ENCODE data around the gene NME3.

The NME3 gene

GRCh38 chr16:1749152-1750117 lies 21.9 kb downstream of the NME3 start:
- no peak for TF ChIP-seq GATA1 (IDR thresholded peaks at IDR 0.05; ENCODE audit: low read depth, low read length)
- TF ChIP-seq POLR2A (IDR thresholded peaks at IDR 0.05; ENCODE audit: low read length): no peak
- DNase-seq: no peak

GRCh38 chr16:1747934-1748333 lies 23.4 kb downstream of the NME3 start:
- DNase-seq: no peak
- TF ChIP-seq GATA1 (IDR thresholded peaks at IDR 0.05; ENCODE audit: low read depth, low read length) (no peak), POLR2A (IDR thresholded peaks at IDR 0.05; ENCODE audit: low read length) (no peak)

- no peak for DNase-seq
- TF ChIP-seq POLR2A (IDR thresholded peaks at IDR 0.05; ENCODE audit: low read length) (no peak), GATA1 (IDR thresholded peaks at IDR 0.05; ENCODE audit: low read depth, low read length) (no peak)
These were observed 24.6 kb downstream of the NME3 start for GRCh38 chr16:1746693-1747195.

- no peak for TF ChIP-seq POLR2A (IDR thresholded peaks at IDR 0.05; ENCODE audit: low read length)
- TF ChIP-seq GATA1 (IDR thresholded peaks at IDR 0.05; ENCODE audit: low read depth, low read length): no peak
- DNase-seq: no peak
These were observed 25.2 kb downstream of the NME3 start for GRCh38 chr16:1745900-1746692.

- no peak for TF ChIP-seq POLR2A (IDR thresholded peaks at IDR 0.05; ENCODE audit: low read length)
- TF ChIP-seq GATA1 (IDR thresholded peaks at IDR 0.05; ENCODE audit: low read depth, low read length): no peak
- DNase-seq: no peak
These were observed 26.0 kb downstream of the NME3 start for GRCh38 chr16:1745181-1745899.

GRCh38 chr16:1744338-1744840 lies 27.0 kb downstream of the NME3 start:
- TF ChIP-seq POLR2A (IDR thresholded peaks at IDR 0.05; ENCODE audit: low read length): no peak
- no peak for TF ChIP-seq GATA1 (IDR thresholded peaks at IDR 0.05; ENCODE audit: low read depth, low read length)
- DNase-seq: no peak

GRCh38 chr16:1743376-1744337 lies 27.7 kb downstream of the NME3 start:
- TF ChIP-seq GATA1 (IDR thresholded peaks at IDR 0.05; ENCODE audit: low read depth, low read length) (no peak), POLR2A (IDR thresholded peaks at IDR 0.05; ENCODE audit: low read length) (no peak)
- no peak for DNase-seq

- no peak for DNase-seq
- TF ChIP-seq POLR2A (IDR thresholded peaks at IDR 0.05; ENCODE audit: low read length): no peak
- TF ChIP-seq GATA1 (IDR thresholded peaks at IDR 0.05; ENCODE audit: low read depth, low read length): no peak
These were observed 29.7 kb downstream of the NME3 start for GRCh38 chr16:1741553-1742165.

- no peak for DNase-seq
- TF ChIP-seq GATA1 (IDR thresholded peaks at IDR 0.05; ENCODE audit: low read depth, low read length): no peak
- TF ChIP-seq POLR2A (IDR thresholded peaks at IDR 0.05; ENCODE audit: low read length): no peak
These were observed 30.4 kb downstream of the NME3 start for GRCh38 chr16:1740781-1741490.

- DNase-seq: no peak
- TF ChIP-seq GATA1 (IDR thresholded peaks at IDR 0.05; ENCODE audit: low read depth, low read length): no peak
- TF ChIP-seq POLR2A (IDR thresholded peaks at IDR 0.05; ENCODE audit: low read length): no peak
These were observed 31.1 kb downstream of the NME3 start for GRCh38 chr16:1740234-1740633.

GRCh38 chr16:1734816-1735215 lies 36.5 kb downstream of the NME3 start:
- DNase-seq: no peak
- TF ChIP-seq GATA1 (IDR thresholded peaks at IDR 0.05; ENCODE audit: low read depth, low read length) (no peak), POLR2A (IDR thresholded peaks at IDR 0.05; ENCODE audit: low read length) (no peak)
